K562 (cell line): ENCODE data around the gene CPT1B. TPM values are rescaled to one million over a fixed set of nuclear protein-coding genes. Genes with fewer than 3 reads are reported as not detected.

Experiments used
- CHCHD3 ChIP-seq: fragments of 250-450 bp; sonication (Bioruptor Pico); IDR thresholded peaks from 2 replicates; pipeline ENCODE4 v2.1.2; 2022; ENCODE audit warnings: mild to moderate bottlenecking
- DDX20 ChIP-seq: fragments of 450-650 bp; IDR thresholded peaks from 2 replicates; pipeline ENCODE4 v1.6.1; 2016; ENCODE audit warnings: missing genetic modification characterization, low read depth, mild to moderate bottlenecking, missing compliant biosample characterization, moderate library complexity
- DMBX1 ChIP-seq: fragments of 250-450 bp; sonication (Bioruptor Pico); IDR thresholded peaks from 2 replicates; pipeline ENCODE4 v1.8.0; 2022; ENCODE audit warnings: inconsistent platforms, mild to moderate bottlenecking, moderate library complexity, borderline replicate concordance
- ELF2 ChIP-seq: fragments of 250-450 bp; sonication (Bioruptor Pico); IDR thresholded peaks from 2 replicates; pipeline ENCODE4 v1.5.0; 2021; ENCODE audit warnings: mild to moderate bottlenecking
- GTF2A2 ChIP-seq: IDR thresholded peaks from 2 replicates; pipeline ENCODE4 v1.6.1; 2016; ENCODE audit warnings: mild to moderate bottlenecking, missing genetic modification characterization, missing compliant biosample characterization
- KDM1A ChIP-seq, 2 experiments: fragments of 450-650 bp; IDR thresholded peaks; 2 replicates each; pipeline ENCODE4 v1.6.1; 2016; ENCODE audit warnings: mild to moderate bottlenecking in 2 of 2
- NR1H2 ChIP-seq: sonication (generic); formaldehyde crosslinking; IDR thresholded peaks from 2 replicates; pipeline ENCODE4 v1.4.0; 2020; ENCODE audit warnings: mild to moderate bottlenecking, missing genetic modification reagents
- TCFL5 ChIP-seq: fragments of 250-450 bp; sonication (Bioruptor Pico); conservative IDR thresholded peaks from 2 replicates; pipeline ENCODE4 v1.6.1; 2021; ENCODE audit warnings: mild to moderate bottlenecking, moderate library complexity, matching md5 sums
- TEAD4 ChIP-seq, 2 experiments: sonication (generic) in 1 of 2; formaldehyde crosslinking in 1 of 2; IDR thresholded peaks; 2 replicates each; pipeline versions ENCODE4 v1.6.1 to v1.8.0; 2012 to 2022; ENCODE audit warnings: borderline replicate concordance in 1 of 2, inconsistent platforms in 1 of 2, low read length in 1 of 2, mild to moderate bottlenecking in 1 of 2, missing genetic modification reagents in 1 of 2
- ZC3H4 ChIP-seq: sonication (generic); formaldehyde crosslinking; IDR thresholded peaks from 2 replicates; pipeline ENCODE4 v1.9.0; 2021; ENCODE audit warnings: missing genetic modification reagents, borderline replicate concordance
- ZNF324 ChIP-seq: fragments of 250-450 bp; sonication (Bioruptor Pico); IDR thresholded peaks from 2 replicates; pipeline ENCODE4 v1.4.0; 2020; ENCODE audit warnings: mild to moderate bottlenecking
- ZNF444 ChIP-seq: fragments of 250-450 bp; sonication (Bioruptor Pico); IDR thresholded peaks from 2 replicates; pipeline ENCODE4 v1.4.0; 2020; ENCODE audit warnings: mild to moderate bottlenecking, moderate library complexity
- polyA plus RNA-seq, 8 experiments: library from polyadenylated mRNA; depleted of rRNA in 4 of 8; stranded (reverse) in 5 of 8; unstranded in 3 of 8; fragments of >200 nt; fragmentation: Nextera tagmentation in 2 of 8; fragmentation: Illumina TruSeq in 1 of 8; extraction: Ambion mirVana in 2 of 8; extraction: Trizol in 1 of 8; gene quantifications; 2 replicates each; pipeline versions ENCODE4 v1.2.1 to v1.2.3, GENCODE V29; 2011 to 2014; ENCODE audit warnings: inconsistent platforms in 1 of 8, missing spikeins in 1 of 8
- total RNA-seq, 7 experiments: library from RNA; depleted of rRNA in 6 of 7; stranded (reverse); fragments of >200 nt in 6 of 7; fragmentation: Illumina TruSeq in 2 of 7; extraction: Trizol in 2 of 7; gene quantifications; 2 replicates each; pipeline versions ENCODE4 v1.2.1 to v1.2.3, GENCODE V29; 2011 to 2021; ENCODE audit warnings: low replicate concordance in 1 of 7
- TF ChIP-seq, protein P1 (sequence below): IDR thresholded peaks from 2 replicates; pipeline ENCODE4 v1.6.1; 2012; ENCODE audit warnings: low read depth, low read length, improper control_type of control experiment, borderline replicate concordance
- TF ChIP-seq, protein P2 (sequence below): fragments of 450-650 bp; IDR thresholded peaks from 2 replicates; pipeline ENCODE4 v1.6.1; 2016; ENCODE audit warnings: mild to moderate bottlenecking
- TF ChIP-seq, protein P3 (sequence below): fragments of 250-450 bp; sonication (Bioruptor Pico); IDR thresholded peaks from 2 replicates; pipeline ENCODE4 v1.5.0; 2021; ENCODE audit warnings: mild to moderate bottlenecking, moderate library complexity
- TF ChIP-seq, protein P4 (sequence below), 2 experiments: IDR thresholded peaks; 2 replicates each; pipeline ENCODE4 v1.6.1; 2011; ENCODE audit warnings: borderline replicate concordance in 1 of 2, control low read depth in 1 of 2, low read depth in 1 of 2, low read length in 1 of 2, mild to moderate bottlenecking in 1 of 2, mixed read lengths in 1 of 2, moderate library complexity in 1 of 2; ENCODE audit not compliant: insufficient read depth in 1 of 2, insufficient read length in 1 of 2, poor library complexity in 1 of 2, severe bottlenecking in 1 of 2; ENCODE audit errors: extremely low read depth in 1 of 2

CPT1B gene
- total and polyA plus RNA-seq, 9 of the 15 experiments (the other 6 are each of a cell fraction or from before 2014, with no cell fraction given), result 0.35 to 6.1 (median 2.6) TPM

DNA sequence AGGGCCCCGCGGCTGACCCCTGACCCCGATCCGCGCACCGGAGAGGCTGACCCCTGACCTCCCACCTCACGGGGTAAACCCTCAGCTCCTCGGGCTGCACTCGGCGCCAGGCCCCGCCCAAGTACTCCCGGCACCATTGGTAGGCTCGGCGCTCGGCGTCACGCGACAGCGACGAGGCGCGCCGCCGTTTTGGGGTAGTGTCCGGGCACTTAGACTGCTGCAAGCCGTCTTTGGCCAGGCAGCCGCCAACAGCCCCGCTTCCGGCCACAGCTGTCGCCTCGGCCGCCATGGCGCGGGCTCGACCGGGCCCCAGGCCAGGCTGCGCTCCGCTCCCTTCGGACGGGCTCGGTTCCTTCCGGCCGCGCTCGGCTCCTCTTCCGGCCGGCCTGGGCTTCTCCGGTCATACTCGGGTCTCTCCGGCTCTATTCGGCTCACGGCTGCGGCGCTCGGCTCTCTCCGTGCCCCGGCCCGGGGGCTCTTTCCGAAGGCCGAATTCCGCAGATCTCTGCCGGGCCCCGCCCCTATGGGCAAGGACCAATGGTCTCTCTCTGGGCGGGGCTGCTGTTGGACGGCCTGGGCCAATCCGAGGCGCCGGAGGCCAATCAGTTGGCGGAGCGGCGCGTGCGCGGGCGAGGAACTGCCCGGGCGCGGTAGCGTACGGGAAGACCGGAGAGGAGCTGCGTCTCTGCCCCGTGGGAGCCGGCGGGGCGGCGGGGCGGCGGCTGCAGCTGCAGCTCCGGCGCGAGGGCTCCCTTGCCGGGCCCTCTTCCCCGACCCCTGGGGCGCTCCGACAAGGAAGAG is 4.5 kb upstream of the CPT1B start, which contains the start of gene CHKB (continued):
- TF ChIP-seq, protein P1, sequence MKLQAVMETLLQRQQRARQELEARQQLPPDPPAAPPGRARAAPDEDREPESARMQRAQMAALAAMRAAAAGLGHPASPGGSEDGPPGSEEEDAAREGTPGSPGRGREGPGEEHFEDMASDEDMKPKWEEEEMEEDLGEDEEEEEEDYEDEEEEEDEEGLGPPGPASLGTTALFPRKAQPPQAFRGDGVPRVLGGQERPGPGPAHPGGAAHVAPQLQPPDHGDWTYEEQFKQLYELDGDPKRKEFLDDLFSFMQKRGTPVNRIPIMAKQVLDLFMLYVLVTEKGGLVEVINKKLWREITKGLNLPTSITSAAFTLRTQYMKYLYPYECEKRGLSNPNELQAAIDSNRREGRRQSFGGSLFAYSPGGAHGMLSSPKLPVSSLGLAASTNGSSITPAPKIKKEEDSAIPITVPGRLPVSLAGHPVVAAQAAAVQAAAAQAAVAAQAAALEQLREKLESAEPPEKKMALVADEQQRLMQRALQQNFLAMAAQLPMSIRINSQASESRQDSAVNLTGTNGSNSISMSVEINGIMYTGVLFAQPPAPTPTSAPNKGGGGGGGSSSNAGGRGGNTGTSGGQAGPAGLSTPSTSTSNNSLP, result no peak
- TF ChIP-seq, protein P2, sequence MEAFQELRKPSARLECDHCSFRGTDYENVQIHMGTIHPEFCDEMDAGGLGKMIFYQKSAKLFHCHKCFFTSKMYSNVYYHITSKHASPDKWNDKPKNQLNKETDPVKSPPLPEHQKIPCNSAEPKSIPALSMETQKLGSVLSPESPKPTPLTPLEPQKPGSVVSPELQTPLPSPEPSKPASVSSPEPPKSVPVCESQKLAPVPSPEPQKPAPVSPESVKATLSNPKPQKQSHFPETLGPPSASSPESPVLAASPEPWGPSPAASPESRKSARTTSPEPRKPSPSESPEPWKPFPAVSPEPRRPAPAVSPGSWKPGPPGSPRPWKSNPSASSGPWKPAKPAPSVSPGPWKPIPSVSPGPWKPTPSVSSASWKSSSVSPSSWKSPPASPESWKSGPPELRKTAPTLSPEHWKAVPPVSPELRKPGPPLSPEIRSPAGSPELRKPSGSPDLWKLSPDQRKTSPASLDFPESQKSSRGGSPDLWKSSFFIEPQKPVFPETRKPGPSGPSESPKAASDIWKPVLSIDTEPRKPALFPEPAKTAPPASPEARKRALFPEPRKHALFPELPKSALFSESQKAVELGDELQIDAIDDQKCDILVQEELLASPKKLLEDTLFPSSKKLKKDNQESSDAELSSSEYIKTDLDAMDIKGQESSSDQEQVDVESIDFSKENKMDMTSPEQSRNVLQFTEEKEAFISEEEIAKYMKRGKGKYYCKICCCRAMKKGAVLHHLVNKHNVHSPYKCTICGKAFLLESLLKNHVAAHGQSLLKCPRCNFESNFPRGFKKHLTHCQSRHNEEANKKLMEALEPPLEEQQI, result no peak
- TF ChIP-seq ZC3H4 (CRISPR knock-in tag) (no peak), DMBX1 (CRISPR knock-in tag) (no peak), ZNF324 (CRISPR knock-in tag) (no peak), TEAD4 (IDR thresholded peaks at IDR 0.05; ENCODE audit: low read length) (no peak), TEAD4 (CRISPR knock-in tag; IDR thresholded peaks at IDR 0.05; ENCODE audit: borderline replicate concordance) (no peak), KDM1A (IDR thresholded peaks at IDR 0.05) (no peak), ZNF444 (CRISPR knock-in tag) (no peak), ELF2 (CRISPR knock-in tag) (no peak), TCFL5 (no peak), CHCHD3 (CRISPR knock-in tag) (no peak), NR1H2 (CRISPR knock-in tag) (no peak), GTF2A2 (tag) (no peak), DDX20 (no peak)
- TF ChIP-seq, protein P3, sequence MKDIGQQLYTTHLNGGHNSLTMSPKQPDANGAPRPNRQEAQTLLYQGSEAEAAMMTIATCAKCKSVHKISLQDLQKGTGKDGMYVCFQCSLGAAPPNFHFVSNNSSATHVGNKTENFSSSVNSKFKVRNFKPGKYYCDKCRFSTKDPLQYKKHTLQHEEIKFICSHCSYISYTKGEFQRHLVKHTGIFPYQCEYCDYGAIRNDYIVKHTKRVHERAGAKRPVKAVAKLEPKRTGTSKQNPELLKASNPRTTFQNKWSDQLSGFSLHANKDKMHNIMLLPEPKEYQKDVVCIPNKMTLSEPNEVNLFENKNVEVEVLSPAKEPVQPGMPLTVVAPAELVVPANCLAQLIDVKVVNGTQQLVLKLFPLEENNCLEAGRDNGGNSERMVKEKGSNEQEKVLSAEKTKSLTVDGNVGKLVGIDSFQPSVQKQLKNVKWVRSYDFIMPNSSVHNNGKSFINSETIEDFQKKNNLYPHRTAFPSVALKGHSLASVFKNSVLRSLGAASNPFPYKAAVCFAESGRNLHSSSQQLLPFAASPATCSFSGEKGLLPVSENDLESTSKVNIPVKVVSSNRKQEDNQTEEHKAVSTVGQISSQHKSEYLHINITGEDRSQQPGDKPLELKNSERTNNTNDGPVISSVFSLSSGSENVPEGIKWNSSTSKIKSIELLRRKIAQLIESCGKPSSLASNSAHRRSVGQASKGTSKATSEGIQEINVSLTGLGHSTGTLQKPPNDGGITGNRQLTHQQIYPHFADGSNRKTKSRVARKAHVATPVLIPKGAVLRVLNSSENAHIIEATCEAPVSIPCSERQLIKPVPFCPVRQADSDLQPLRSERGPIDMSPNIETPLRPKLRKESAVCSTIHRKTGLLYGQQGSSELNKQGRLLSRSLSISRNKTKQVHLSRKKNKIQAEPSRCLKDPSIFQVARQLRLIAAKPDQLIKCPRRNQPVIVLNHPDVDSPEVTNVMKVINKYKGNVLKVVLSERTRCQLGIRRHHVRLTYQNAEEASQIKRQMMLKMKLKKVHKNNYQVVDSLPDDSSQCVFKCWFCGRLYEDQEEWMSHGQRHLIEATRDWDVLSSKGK, result no peak
- TF ChIP-seq, protein P4, sequence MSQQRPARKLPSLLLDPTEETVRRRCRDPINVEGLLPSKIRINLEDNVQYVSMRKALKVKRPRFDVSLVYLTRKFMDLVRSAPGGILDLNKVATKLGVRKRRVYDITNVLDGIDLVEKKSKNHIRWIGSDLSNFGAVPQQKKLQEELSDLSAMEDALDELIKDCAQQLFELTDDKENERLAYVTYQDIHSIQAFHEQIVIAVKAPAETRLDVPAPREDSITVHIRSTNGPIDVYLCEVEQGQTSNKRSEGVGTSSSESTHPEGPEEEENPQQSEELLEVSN (IDR thresholded peaks at IDR 0.05; ENCODE audit: borderline replicate concordance in 1 of 2, extremely low read depth in 1 of 2, insufficient read depth in 1 of 2, insufficient read length in 1 of 2, low read depth in 1 of 2, low read length in 1 of 2, poor library complexity in 1 of 2, severe bottlenecking in 1 of 2), result peak in 1 of 2 experiments; percentile 70
